Parathyroid adenoma (tissue), 2 donors: ENCODE measurements around the gene ATP8B4.
"Not testable (repeated sequence)": the region's sequence is repeated elsewhere in the genome, so short reads cannot be mapped to it uniquely, and the experiment has no call there.

ENCODE experiments used
- H2AFZ ChIP-seq: fragments of 300-600 bp; sonication (generic); one replicate; pipeline ENCODE4 v1.7.0; 2017; ENCODE audit warnings: antibody characterized with exemption, mild to moderate bottlenecking
- H3K27ac ChIP-seq: fragments of 300-600 bp; sonication (generic); one replicate; pipeline ENCODE4 v1.7.0; 2017
- H3K27me3 ChIP-seq: fragments of 300-600 bp; sonication (generic); one replicate; pipeline ENCODE4 v1.7.0; 2017; ENCODE audit warnings: low read length; ENCODE audit not compliant: control insufficient read depth, insufficient read depth
- H3K36me3 ChIP-seq: fragments of 300-600 bp; sonication (generic); one replicate; pipeline ENCODE4 v1.7.0; 2017; ENCODE audit warnings: low read length; ENCODE audit not compliant: control insufficient read depth, insufficient read depth
- H3K4me1 ChIP-seq: fragments of 300-600 bp; sonication (generic); one replicate; pipeline ENCODE4 v1.7.0; 2017; ENCODE audit warnings: control low read depth
- H3K4me2 ChIP-seq: fragments of 300-600 bp; sonication (generic); one replicate; pipeline ENCODE4 v1.7.0; 2017; ENCODE audit warnings: low read length
- H3K4me3 ChIP-seq: fragments of 300-600 bp; sonication (generic); one replicate; pipeline ENCODE4 v1.7.0; 2017; ENCODE audit warnings: low read depth, low read length
- H3K79me2 ChIP-seq: fragments of 300-600 bp; sonication (generic); one replicate; pipeline ENCODE4 v1.7.0; 2017; ENCODE audit warnings: control low read depth
- H3K9ac ChIP-seq: fragments of 300-600 bp; sonication (generic); one replicate; pipeline ENCODE4 v1.7.0; 2017; ENCODE audit warnings: mild to moderate bottlenecking
- H3K9me3 ChIP-seq: fragments of 300-600 bp; sonication (generic); one replicate; pipeline ENCODE4 v1.7.0; 2017; ENCODE audit warnings: low read length; ENCODE audit not compliant: control insufficient read depth
- TF ChIP-seq, protein P1 (sequence below): fragments of 300-600 bp; sonication (generic); IDR thresholded peaks from one replicate; pipeline ENCODE4 v1.7.0; 2017; ENCODE audit warnings: antibody characterized with exemption, mild to moderate bottlenecking
- donor health status: primary hyperparathyroidism.

ATP8B4 gene

DNA sequence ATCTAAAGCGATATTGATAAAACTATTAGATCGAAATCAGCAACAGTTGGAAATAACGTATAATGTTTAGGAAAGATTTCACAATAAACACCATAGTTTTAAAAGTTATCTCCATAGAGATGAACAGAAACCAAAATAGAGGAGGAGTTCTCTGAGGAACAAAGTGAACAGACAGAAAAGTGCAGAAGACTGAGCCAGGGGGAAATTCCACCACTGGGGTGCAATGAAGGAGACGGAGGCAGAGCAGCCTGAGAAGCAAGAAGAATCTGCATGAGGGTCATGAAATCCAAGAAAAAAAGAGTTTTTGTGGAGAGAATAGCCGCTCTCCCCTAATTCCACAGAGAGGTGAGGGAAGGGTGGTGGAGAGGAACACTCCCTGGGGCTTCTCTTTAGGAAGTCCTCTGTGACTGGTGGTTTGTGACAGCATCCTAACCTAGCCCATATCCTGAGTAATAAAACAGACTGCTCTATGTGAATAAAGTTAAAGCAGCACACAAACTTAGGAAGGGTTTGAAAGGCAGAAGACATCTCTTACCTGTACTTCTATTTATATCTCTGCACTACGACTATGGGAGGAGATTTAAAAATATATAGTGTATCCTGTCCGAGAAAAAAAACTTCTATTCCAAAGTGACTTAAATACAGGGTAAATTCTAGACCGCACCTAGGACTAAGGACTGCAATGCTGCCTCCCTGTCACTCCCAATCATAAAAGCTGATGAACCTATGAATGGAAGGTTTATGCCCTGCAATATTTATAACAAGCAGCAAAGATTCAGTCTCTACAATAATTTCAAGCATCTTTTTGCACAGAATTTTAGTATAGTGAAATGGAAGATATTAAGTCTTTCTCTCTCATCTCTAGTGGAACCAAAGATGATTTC is 22.9 kb downstream of the ATP8B4 start:
- TF ChIP-seq, protein P1, sequence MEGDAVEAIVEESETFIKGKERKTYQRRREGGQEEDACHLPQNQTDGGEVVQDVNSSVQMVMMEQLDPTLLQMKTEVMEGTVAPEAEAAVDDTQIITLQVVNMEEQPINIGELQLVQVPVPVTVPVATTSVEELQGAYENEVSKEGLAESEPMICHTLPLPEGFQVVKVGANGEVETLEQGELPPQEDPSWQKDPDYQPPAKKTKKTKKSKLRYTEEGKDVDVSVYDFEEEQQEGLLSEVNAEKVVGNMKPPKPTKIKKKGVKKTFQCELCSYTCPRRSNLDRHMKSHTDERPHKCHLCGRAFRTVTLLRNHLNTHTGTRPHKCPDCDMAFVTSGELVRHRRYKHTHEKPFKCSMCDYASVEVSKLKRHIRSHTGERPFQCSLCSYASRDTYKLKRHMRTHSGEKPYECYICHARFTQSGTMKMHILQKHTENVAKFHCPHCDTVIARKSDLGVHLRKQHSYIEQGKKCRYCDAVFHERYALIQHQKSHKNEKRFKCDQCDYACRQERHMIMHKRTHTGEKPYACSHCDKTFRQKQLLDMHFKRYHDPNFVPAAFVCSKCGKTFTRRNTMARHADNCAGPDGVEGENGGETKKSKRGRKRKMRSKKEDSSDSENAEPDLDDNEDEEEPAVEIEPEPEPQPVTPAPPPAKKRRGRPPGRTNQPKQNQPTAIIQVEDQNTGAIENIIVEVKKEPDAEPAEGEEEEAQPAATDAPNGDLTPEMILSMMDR, result no peak
- H3K79me2 ChIP-seq, result no peaks in the 10 kb centered on the region

DNA sequence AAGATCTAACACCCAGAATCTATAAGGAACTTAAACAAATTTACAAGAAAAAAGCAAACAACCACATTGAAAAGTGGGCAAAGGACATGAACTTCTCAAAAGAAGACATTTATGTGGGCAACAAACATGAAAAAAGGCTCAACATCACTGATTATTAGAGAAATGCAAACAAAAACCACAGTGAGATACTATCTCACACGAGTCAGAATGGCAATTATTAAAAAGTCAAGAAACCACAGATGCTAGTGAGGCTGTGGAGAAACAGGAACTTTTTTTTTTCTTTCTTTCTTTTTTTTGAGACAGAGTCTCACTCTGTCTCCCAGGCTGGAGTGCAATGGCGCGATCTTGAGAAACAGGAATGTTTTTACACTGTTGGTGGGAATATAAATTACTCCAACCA is 29.6 kb downstream of the ATP8B4 start:
- not testable (repeated sequence) for H3K4me2 ChIP-seq, H3K4me3 ChIP-seq, H3K9me3 ChIP-seq, H3K79me2 ChIP-seq, H3K27ac ChIP-seq, H2AFZ ChIP-seq, H3K9ac ChIP-seq, H3K36me3 ChIP-seq, H3K27me3 ChIP-seq, H3K4me1 ChIP-seq

More for the DNA sequence above, 22.9 kb downstream of the ATP8B4 start:
- Histone ChIP-seq H3K4me1 (no peaks in the 10 kb centered on the region), H3K4me3 (no peak overlapping the region), H3K36me3 (no peaks in the 10 kb centered on the region), H2AFZ (no peak overlapping the region), H3K4me2 (no peak overlapping the region), H3K27me3 (no peaks in the 10 kb centered on the region), H3K27ac (no peak overlapping the region), H3K9me3 (no peaks in the 10 kb centered on the region), H3K9ac (no peak overlapping the region)

DNA sequence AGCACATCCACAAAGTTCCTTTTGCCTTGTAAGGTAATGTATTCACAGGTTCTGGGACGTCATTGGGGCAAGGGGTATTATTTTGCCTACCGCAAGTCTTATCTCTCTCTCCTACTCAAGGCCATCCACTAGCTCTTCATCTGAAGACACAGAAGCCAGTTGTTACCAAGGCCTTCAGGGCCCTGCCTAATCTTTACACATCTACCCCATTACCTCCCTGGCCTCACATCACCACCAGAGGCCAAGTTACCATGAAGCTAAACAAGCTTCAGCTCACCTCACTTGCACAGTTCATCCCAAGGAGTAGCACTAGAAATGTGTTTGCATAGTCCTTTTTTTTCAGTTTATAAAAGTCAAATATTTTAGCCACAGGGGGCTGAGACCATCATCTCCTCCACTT is 34.1 kb downstream of the ATP8B4 start:
- no peak overlapping the region for H2AFZ ChIP-seq
- H3K4me1 ChIP-seq, result no peaks in the 10 kb centered on the region
- H3K4me3 ChIP-seq, result no peak overlapping the region
- H3K4me2 ChIP-seq, result no peak overlapping the region
- no peaks in the 10 kb centered on the region for H3K79me2 ChIP-seq
- no peaks in the 10 kb centered on the region for H3K27me3 ChIP-seq
- H3K9ac ChIP-seq, result no peak overlapping the region
- H3K9me3 ChIP-seq, result no peaks in the 10 kb centered on the region
- H3K36me3 ChIP-seq, result no peaks in the 10 kb centered on the region
- TF ChIP-seq, protein P1, result no peak
- no peak overlapping the region for H3K27ac ChIP-seq

DNA sequence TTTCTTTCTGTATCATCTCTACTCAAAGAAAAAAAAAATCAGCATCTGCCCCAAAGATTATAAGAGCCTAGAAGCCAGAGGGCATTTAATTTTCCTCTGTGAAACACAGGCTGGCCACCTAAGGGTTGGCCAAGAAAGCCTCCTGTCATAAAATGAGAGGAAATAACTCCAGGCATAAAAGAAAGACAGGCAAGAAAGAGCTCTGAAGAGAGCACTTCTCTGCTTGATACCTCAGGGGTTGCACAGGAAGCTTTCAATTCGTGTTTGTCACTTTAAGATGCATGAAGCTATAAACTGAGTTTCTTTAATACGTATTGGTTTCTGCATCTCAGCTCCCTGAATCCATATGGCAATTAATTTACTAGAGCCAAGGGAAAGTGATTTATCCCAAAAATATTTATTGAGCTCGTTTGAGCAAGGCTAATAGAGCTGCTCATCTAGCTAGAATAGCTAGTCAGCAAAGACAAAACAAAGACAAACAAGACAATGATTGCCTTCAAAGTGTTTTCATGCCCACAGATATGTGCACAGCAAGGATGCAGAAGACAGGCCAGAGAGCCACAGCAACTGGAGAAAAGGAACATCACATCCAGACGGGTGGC is 35.5 kb downstream of the ATP8B4 start:
- no peaks in the 10 kb centered on the region for H3K79me2 ChIP-seq
- TF ChIP-seq, protein P1, result no peak
- H3K9me3 ChIP-seq, result no peaks in the 10 kb centered on the region
- no peaks in the 10 kb centered on the region for H3K4me1 ChIP-seq
- no peaks in the 10 kb centered on the region for H3K27me3 ChIP-seq
- H3K4me2 ChIP-seq, result no peak overlapping the region
- H3K9ac ChIP-seq, result no peak overlapping the region
- H2AFZ ChIP-seq, result no peak overlapping the region
- no peaks in the 10 kb centered on the region for H3K36me3 ChIP-seq
- H3K4me3 ChIP-seq, result no peak overlapping the region
- H3K27ac ChIP-seq, result no peak overlapping the region

DNA sequence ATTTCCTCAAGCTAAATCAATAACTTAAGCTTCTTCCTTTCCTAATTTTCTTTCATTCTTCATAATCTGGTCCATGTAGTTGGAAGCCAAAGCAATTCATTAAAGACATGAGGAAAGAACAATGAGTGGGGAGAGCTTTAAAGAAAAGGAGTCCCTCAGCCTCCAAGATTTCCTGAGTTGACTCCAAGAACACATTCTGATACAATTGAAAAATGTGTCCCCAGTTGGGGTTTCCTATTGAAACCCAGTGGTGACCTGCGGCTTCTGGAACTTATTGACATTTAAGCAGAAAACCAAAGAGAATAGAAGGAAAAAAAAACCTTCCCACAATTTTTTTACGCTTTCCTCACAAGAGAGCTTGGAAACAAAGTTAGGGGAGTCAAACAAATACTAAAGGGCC is 37.0 kb downstream of the ATP8B4 start:
- H3K9me3 ChIP-seq, result no peaks in the 10 kb centered on the region
- no peaks in the 10 kb centered on the region for H3K79me2 ChIP-seq
- no peak overlapping the region for H2AFZ ChIP-seq
- no peak overlapping the region for H3K27ac ChIP-seq
- no peak overlapping the region for H3K9ac ChIP-seq
- no peaks in the 10 kb centered on the region for H3K27me3 ChIP-seq
- no peak overlapping the region for H3K4me2 ChIP-seq
- no peak overlapping the region for H3K4me3 ChIP-seq
- H3K36me3 ChIP-seq, result no peaks in the 10 kb centered on the region
- TF ChIP-seq, protein P1, result no peak
- no peaks in the 10 kb centered on the region for H3K4me1 ChIP-seq
